Kidney (tissue), 14 donors: Measurements from ENCODE around the gene MAD1L1. TPM values are rescaled to one million over a fixed set of nuclear protein-coding genes. Genes with fewer than 3 reads are reported as not detected.
A peak's percentile ranks its signal among the peaks of the same experiment; 100 is the strongest.

Experiments
- DNase-seq, 5 donors: peaks; one replicate each; pipeline ENCODE4 v3.0.0-alpha.2; 2013 to 2020
- FAIRE-seq: peaks from 2 replicates; lab custom pipeline; 2012; peaks lifted over from hg19 to GRCh38; lab: Jason Lieb, UNC
- H3K27ac ChIP-seq, 2 donors: one replicate each; pipeline ENCODE4 v1.7.0; 2013; ENCODE audit warnings: low read depth in 2 of 2, low read length in 2 of 2, inconsistent platforms in 1 of 2
- H3K27me3 ChIP-seq: one replicate; pipeline ENCODE4 v1.7.1; 2013; ENCODE audit warnings: low read length, inconsistent platforms; ENCODE audit not compliant: control insufficient read depth, insufficient read depth
- H3K36me3 ChIP-seq, 3 donors: one replicate each; pipeline versions ENCODE4 v1.7.0 to v1.7.1; 2013; ENCODE audit warnings: low read length in 3 of 3, control low read depth in 1 of 3, inconsistent platforms in 1 of 3; ENCODE audit not compliant: insufficient read depth in 3 of 3, control insufficient read depth in 2 of 3
- H3K4me1 ChIP-seq, 3 donors: one replicate each; pipeline versions ENCODE4 v1.7.0 to v1.7.1; 2013; ENCODE audit warnings: low read length in 3 of 3, inconsistent platforms in 1 of 3, low read depth in 1 of 3; ENCODE audit not compliant: control insufficient read depth in 2 of 3, insufficient read depth in 2 of 3
- H3K4me3 ChIP-seq, 3 donors: one replicate each; pipeline versions ENCODE4 v1.7.0 to v1.8.1; 2013; ENCODE audit warnings: low read length in 3 of 3, control low read depth in 1 of 3, inconsistent platforms in 1 of 3
- H3K9ac ChIP-seq, 3 donors: one replicate each; pipeline versions ENCODE4 v1.7.0 to v1.7.1; 2013; ENCODE audit warnings: low read length in 3 of 3, control low read depth in 1 of 3, inconsistent platforms in 1 of 3
- H3K9me3 ChIP-seq, 3 donors: one replicate each; pipeline versions ENCODE4 v1.7.0 to v1.7.1; 2013; ENCODE audit warnings: low read length in 3 of 3, control low read depth in 1 of 3, inconsistent platforms in 1 of 3; ENCODE audit not compliant: control insufficient read depth in 2 of 3, insufficient read depth in 1 of 3
- intact Hi-C: fragments of 100-400 bp; cut with DNase I; formaldehyde crosslinking; loops from one replicate; pipeline ENCODE4 v1.11.1; 2022
- polyA plus RNA-seq: library from polyadenylated mRNA; stranded (reverse); fragments of 350-450 nt; fragmentation: Illumina TruSeq; extraction: RNeasy Lipid Tissue Mini Kit (QIAGEN cat#74804); gene quantifications from one replicate; pipeline ENCODE4 v1.2.3, GENCODE V29; 2014; ENCODE audit warnings: low read depth, low replicate concordance; ENCODE audit not compliant: insufficient read depth
- total RNA-seq: library from RNA; stranded (reverse); fragmentation: NEBNext Ultra II Directional; extraction: Animal tissue kit (Norgen Biotek cat#: 25700); gene quantifications from one replicate; pipeline ENCODE4 v1.2.1, GENCODE V29; 2021
- TF ChIP-seq, protein P1 (sequence below): IDR thresholded peaks from 3 replicates; pipeline ENCODE4 v1.5.1; 2012; ENCODE audit warnings: mild to moderate bottlenecking, moderate library complexity, borderline replicate concordance; ENCODE audit not compliant: insufficient read depth; ENCODE audit errors: extremely low read depth
- donor health status: control.
- donor health status: control.
- donor health status: control.
- donor health status: control.
- donor health status: control.
- donor health status: DM: yes; HTN: yes; CAD: no.
- donor health status: Normal renal cell carcinoma (clear cell type).

The MAD1L1 gene
- total and polyA plus RNA-seq, 2 donors from 2014 or later: 33.2 to 45.2 TPM

- DNase-seq: no peak
- TF ChIP-seq, protein P1, sequence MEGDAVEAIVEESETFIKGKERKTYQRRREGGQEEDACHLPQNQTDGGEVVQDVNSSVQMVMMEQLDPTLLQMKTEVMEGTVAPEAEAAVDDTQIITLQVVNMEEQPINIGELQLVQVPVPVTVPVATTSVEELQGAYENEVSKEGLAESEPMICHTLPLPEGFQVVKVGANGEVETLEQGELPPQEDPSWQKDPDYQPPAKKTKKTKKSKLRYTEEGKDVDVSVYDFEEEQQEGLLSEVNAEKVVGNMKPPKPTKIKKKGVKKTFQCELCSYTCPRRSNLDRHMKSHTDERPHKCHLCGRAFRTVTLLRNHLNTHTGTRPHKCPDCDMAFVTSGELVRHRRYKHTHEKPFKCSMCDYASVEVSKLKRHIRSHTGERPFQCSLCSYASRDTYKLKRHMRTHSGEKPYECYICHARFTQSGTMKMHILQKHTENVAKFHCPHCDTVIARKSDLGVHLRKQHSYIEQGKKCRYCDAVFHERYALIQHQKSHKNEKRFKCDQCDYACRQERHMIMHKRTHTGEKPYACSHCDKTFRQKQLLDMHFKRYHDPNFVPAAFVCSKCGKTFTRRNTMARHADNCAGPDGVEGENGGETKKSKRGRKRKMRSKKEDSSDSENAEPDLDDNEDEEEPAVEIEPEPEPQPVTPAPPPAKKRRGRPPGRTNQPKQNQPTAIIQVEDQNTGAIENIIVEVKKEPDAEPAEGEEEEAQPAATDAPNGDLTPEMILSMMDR: no peak
- Histone ChIP-seq H3K4me1 (no peaks in the 10 kb centered on the region), H3K9me3 (no peaks in the 10 kb centered on the region), H3K9ac (no peak overlapping the region), H3K4me3 (no peak overlapping the region), H3K27me3 (no peaks in the 10 kb centered on the region), H3K36me3 (no peaks in the 10 kb centered on the region), H3K27ac (no peak overlapping the region)
- FAIRE-seq: no peak
- intact Hi-C loops: no loop called here
Measured at GRCh38 chr7:2083362-2083761, 149.4 kb downstream of the MAD1L1 start.

DNA sequence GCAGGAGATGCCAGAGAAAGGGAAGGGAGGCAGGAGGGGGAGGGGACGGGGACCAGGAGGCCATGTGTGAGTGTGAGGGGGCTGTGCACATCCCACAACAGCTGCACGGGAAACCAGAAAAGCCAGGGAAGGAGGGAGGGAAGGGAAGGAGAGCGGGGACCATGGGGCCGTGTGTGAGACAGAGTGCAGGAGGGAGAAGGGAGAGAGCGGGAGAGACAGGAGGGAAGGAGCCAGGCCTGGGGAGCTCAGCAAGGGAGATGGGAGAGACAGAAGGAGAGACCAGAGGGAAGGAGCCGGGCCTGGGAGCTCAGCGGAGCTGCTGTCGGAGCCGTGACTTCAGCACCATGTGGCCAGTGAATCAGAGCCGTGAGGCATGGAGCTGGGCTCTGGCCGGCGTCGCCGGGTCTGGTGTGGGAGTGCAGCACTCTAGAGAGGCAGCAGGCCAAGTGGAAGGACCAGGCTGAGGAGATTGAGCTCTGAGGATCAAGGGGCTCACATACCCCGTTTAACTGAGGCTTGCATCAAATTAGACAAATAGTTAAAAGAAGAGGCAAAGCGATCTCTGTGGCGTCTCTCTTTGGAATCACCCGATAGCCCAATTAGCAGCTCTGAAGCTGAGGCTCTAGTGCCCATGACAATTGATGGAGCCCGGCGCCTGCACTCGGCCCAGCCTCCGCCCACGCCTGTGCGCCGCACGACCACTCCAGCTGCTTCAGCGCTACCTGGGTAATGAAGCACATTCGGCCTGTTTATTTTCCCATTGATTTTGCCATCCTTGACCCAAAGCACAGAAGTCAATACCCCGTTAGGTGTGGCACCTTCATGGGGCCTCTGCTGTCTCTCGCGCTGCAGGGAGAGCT is 150.4 kb downstream of the MAD1L1 start:
- intact Hi-C loops: no loop called here
- no peak for FAIRE-seq
- H3K9ac ChIP-seq: no peak overlapping the region

GRCh38 chr7:2081526-2082135 is 151.1 kb downstream of the MAD1L1 start:
- intact Hi-C loops: no loop called here
- Histone ChIP-seq H3K36me3 (no peaks in the 10 kb centered on the region), H3K4me1 (no peaks in the 10 kb centered on the region), H3K27ac (no peak overlapping the region), H3K9ac (no peak overlapping the region), H3K9me3 (no peaks in the 10 kb centered on the region), H3K27me3 (no peaks in the 10 kb centered on the region), H3K4me3 (no peak overlapping the region)
- FAIRE-seq (no peak), DNase-seq (peak in 2 of 5 donors; percentile 42 to 54)
- TF ChIP-seq, protein P1: no peak

More for the DNA sequence above, 150.4 kb downstream of the MAD1L1 start:
- no peaks in the 10 kb centered on the region for H3K4me1 ChIP-seq
- TF ChIP-seq, protein P1: no peak
- H3K27me3 ChIP-seq: no peaks in the 10 kb centered on the region
- H3K27ac ChIP-seq: no peak overlapping the region
- H3K9me3 ChIP-seq: no peaks in the 10 kb centered on the region
- peak in 4 of 5 donors; percentile 77 to 87 (median 83) for DNase-seq
- no peaks in the 10 kb centered on the region for H3K36me3 ChIP-seq
- H3K4me3 ChIP-seq: no peak overlapping the region
